Stimulated activated naive CD8-positive, alpha-beta T cell treated with anti-CD3 and anti-CD28 coated beads, Interleukin-15, Interleukin-2, amounts not matched to agents 100 U/mL and 50 U/mL, for 24 hours (primary cell): Measurements from ENCODE around the gene HIBADH.
"Not testable (repeated sequence)": the region's sequence is repeated elsewhere in the genome, so short reads cannot be mapped to it uniquely, and the experiment has no call there.

Experiments
- ATAC-seq: fragments of 150-1000 bp; cut with Tn5 transposase; one replicate; pipeline ENCODE4 v1.10.0; 2021
- DNase-seq: peaks from one replicate; pipeline ENCODE4 v3.0.0; 2021

Gene HIBADH

DNA sequence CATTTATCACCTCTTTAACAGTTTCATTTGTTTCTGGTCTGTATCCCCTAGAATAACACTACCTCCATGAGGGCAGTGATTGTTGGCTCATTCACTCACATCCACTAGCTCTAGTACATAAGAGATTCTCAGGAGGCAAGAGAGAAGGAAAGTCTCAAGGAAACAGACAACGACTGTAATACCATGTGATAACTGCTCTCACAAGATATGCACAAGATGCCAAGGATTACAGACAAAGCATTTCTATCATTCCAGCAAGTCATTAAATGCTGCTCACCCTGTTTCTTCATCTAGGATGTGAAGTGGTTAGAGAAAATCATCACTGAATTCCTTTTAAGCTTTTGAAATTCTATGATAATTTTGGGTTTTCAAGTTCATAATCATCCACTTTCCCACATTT is 115.3 kb downstream of the HIBADH start:
- ATAC-seq (no peak), DNase-seq (no peak)

DNA sequence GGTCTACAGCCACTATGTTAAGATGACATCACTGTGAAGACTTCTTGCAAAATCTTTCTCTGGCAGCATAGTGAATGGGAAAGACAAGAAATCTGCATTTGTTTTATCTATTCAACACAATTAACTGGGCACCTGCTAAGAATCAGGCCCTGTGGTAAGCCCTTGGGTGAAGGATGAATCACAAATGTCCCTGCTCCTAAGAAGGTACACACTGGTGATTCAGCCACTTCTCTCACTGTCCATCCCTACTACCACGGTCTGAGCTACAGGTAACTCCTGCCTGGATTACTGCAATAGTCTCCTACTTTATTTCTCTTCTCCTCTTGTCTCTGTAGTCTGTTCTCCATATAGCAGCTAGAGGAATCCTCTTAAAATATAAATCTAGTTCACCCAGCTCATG is 116.1 kb downstream of the HIBADH start:
- ATAC-seq (no peak), DNase-seq (no peak)

DNA sequence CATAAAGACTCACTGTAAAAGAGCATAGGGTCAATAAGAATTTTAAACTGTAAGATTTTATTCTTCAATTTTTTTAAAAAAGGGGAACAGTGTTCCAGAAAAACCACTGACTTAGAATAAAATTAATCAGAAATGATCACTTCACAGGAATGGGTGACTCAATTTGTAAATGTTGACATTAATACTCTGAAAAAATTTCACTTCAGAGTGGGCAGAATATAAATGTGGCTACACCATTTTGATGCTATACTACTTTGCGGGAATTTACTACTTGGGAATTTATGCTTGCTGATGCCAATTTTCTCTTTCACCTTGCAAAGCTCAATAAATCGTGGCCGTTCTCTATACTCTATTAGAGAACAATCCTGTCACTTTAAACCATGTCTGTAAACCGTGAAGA is 126.9 kb downstream of the HIBADH start:
- no peak for DNase-seq
- no peak for ATAC-seq

DNA sequence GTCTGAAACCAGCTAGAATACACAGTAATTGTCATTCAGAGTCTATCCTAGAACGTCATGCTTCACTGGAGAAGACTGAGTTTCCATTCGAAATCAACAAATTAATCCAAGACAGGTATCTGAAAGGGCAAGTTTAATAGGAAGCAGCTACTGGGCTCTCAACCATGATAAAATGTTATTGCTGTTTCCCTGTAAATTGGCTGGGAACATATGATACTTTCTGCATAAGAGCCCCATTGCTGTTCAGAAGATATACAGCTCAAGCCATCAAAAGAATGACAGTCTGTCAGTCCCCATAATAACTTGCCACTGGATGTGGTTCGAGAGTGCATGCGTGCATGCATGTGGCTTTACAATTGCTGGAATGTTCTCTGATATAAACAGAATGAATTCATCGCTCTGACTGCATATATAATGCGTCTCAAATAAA is 129.0 kb downstream of the HIBADH start:
- no peak for ATAC-seq
- DNase-seq, result no peak

DNA sequence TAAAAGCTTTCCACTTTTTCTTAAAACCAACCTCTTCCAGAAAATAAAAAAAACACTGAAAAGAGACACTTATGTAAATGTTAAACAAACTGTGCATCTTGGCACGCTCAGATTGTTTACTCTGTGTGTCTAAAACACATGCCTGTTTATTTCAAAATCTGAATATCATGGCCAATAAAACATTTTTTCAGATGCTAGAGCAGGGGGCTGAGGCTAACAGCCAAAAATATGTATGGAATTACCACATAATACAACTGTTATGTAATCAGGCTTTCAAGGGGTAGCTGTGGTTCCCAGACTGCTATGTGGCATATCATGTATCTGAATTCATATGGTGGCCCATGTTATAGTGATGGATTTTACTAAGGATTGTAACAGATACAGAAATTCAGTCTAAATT is 130.4 kb downstream of the HIBADH start:
- ATAC-seq (no peak), DNase-seq (no peak)

DNA sequence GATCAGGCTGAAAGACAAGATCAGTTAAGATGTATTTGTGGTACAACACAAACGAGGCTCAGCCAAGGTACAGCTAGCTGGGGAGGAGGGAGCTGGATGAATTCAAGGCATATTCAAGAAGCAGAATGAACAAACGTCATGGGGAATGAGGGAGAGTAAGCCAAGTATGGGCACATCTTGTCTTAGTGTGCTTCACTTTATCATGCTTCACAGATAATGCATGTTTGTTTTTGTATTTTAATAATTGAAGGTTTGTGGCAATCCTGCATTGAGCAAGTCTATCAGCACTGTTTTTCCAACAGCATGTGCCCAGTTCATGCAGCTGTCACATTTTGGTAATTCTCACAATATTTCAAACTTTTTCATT is 135.4 kb downstream of the HIBADH start:
- DNase-seq (no peak), ATAC-seq (no peak)

DNA sequence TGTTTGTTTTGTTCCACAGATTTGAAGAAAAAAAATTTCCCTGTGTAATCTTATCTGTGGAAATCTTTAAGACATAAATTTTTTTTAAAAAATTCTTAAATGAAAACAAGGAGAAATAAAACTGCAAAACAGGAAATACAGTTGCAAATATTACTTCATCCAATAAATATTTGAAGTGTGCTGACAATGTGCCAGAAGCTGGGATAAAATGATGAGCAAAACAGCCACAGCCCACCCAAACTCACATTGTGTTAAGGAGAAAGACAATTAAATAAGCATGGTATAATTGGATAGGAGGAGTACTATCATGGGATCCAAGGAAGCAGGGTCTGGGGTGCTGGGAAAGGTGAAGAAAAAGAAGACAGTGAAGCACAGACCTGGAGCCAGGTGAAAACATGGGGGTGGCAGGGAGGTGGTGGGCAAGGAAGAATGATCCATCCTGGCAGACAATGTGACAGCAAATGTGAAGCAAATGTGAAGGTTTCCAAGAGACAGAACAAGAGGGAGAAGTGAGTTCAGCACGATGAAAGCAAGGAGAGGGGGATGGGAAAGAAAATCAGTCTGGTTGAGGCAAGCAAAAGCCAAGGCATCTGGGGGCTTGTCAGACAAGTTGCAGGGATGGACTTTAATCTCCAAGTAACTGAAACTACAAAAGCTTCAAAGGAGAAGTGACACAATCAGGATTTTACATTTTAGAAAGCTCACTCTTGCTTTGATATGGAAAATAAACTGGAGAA is 135.9 kb downstream of the HIBADH start:
- DNase-seq, result no peak
- no peak for ATAC-seq

DNA sequence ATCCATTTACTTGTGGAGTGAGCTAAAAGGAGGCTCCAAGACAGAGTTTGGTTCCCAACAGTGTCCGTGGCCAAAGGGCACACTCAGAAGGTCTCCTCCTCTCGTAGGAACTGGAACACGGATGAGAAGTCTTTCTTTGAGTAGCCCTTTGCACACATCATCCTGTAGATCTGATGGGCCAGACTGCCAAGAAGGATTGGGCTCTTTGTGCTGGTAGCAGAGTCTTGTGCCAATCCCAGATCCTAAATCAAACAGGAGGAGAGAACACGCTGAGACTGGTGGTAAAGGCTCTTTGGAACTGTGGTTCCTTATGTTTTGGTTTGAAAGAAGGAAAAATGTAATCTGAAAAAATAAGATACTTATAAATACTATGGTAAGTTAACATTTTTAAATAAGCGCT is 136.6 kb downstream of the HIBADH start:
- ATAC-seq (no peak), DNase-seq (no peak)

DNA sequence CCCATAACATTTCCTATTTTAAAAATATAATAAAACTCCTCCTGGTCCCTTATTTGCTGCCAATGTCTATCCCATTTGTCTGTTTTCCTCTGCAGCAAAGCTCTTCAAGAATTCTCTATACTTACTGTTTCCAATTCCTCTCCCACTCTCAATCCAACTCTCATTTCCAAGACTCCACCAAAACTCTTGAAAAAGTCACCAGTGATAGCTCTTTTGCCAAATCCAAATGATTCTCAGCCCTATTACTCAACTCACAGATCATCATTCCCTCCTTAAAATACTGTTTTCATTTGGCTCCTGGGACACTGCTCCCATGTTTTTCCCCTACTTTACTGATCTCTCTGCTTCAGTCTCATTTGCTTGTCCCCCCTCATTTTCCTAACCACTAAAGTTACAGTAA is 139.4 kb downstream of the HIBADH start:
- DNase-seq (no peak), ATAC-seq (no peak)

DNA sequence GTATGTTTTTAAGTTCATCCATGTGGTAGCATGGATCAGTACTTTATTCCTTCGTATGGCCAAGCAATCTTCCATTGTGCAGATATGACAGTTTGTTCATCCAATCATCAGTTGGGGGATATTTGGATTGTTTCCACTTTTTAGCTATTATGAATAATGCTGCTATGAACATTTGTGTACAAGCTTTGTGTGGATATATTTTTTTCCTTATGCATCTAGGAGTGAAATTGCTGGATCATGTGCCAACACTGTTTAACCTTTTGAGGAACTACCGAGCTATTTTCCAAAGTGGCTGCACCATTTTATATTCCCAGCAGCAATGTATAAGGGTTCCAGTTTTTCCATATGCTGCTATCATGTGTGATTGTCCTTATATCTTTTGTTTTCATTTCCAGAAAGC is 140.1 kb downstream of the HIBADH start:
- no peak for ATAC-seq
- DNase-seq, result no peak

DNA sequence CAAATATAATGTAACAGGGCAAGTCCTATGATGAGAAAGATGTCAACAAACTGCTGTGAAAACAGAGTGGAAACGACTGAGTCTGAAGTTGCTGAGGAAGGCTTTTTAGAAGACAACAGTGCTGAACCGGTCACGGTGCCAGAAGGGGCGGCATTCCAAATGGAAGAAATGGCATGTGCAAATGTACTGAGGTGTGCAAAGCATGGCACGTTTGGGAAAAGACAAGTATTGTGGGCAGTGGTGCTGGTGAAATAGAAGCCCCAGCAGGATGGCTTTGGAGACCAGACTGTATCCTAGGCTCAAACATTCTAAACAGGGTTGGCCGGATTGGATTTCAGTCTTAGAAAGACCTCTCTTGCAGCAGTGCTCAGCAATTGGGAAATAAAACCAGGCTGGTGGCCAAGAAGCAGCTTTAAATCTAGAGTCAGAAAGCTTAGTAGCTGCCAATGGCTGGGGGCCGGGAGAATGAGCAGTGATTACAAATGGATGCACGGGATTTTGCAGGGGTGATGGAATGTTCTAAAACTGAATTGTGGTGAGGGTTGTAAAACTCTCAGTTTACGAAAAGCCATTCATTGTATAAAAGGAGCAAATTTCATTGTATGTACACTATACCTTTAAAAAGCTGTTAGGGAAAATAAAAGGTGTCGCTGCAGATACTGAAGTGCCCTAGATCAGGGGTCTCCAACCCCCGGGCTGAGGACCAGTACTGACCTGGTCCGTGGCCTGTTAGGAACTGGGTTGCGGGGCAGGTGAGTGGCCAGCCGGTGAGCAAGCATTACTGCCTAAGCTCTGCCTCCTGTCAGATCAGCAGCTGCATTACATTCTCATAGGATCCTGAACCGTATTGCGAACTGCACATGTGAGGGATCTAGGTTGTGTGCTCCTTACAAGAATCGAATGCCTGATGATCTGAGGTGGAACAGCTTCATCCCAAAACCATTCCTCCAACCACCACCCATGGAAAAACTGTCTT is 141.6 kb downstream of the HIBADH start:
- ATAC-seq, result no peak

DNA sequence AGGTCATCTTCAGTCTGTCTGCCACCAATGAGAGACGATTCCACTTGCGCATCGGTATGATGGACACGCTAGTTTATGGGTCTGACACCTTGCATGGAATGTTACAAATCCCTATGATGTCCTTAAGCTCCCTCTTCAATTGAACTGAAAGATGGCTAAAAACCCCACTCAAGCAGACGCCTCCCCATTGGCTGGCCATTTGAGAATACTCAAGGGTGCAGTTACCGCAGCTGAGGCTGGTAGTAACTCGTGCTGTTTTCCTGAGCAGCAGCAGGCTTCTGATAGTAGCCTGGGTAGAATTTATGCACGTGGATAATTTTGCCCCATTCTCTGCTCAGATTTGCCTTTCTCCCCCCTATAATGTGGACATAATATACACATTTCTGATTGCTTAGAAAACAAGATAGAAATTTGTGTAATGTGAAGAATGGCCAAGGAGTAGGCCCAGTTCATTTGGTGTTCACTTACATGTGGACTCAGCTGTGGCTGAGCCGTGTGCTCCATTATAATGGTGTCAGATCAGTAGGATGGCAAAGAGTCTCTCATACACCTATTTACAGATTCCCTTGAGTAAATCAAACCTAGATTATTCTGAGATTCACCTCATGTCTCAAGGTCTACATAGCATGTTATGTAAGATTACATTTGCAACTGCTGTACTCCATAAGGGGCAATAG is 142.8 kb downstream of the HIBADH start:
- ATAC-seq, result no peak
- DNase-seq, result no peak

More for the DNA sequence above, 141.6 kb downstream of the HIBADH start:
- DNase-seq, result no peak

DNA sequence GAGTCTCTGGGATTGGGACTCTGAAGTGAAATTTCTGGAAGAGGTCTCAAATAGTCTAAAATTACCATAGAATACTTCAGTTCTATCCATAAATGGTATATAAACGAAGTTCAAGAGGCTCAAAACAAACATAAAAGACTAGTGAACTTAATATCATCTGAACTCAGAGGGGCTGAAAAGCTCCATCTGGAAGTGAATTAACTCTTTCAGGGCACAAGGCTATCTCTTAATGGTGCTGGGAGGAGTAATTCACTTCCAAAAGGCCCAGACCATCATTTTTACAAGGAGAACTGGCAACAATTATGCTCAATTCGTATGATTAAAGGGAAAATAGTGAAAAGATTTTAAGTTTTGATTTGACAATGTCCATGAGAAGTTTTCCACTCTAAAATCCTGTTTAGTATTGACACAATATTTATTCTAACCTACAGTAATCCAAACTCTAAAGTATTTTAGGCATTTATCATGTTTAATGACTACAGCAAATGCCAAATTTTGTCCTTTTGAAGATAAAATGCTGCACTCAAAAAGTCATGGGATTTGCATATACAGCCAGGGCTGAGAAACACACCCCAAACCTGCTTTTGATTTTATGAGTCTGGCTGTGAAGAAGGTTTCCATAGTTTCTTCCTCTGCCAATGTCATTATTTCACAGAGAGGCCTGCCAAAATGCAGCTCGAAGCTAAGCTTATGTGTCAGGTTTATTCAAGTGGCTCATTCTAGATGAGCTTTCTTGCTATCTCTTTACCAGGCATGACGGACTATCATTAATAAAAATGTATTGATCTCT is 143.9 kb downstream of the HIBADH start:
- no peak for ATAC-seq
- DNase-seq, result no peak

DNA sequence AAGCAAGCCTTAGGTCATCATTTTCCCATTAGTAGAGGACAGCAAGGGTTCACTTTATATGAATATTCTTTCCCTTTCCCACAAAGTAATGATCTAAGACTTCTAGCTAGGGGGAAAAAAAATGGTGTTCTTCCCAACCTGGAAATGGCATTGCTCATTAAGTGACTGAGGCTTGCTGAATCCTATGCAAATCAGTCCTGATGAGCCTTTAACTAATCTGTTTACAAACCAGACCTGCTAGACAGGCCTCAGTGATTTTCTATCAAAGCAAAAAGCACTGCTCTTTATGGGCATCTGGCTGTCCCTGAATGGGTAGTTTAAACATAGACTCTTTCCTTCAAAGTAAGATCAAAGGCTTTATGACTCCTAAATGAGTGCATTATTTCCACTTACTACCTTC is 146.3 kb downstream of the HIBADH start:
- DNase-seq (no peak), ATAC-seq (no peak)

DNA sequence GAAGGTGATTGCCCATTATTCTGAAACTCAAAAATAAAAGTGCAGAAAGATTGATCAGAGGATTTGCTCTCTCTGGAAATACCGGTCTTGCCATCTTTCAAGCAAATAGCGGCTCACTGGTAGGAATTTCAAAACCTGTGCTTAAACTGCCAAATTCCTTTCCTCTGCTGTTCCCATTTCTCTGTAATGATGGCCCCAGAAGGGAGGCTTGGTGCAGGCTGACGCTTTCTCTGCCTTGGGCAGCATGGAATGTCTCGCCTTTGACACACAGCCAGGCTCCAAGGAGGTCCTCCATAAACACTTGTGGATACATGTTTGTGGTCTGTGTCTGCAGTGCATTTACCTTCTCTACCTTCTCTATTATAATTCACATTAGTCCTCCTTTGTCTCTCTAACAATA is 146.8 kb downstream of the HIBADH start:
- DNase-seq (no peak), ATAC-seq (no peak)

DNA sequence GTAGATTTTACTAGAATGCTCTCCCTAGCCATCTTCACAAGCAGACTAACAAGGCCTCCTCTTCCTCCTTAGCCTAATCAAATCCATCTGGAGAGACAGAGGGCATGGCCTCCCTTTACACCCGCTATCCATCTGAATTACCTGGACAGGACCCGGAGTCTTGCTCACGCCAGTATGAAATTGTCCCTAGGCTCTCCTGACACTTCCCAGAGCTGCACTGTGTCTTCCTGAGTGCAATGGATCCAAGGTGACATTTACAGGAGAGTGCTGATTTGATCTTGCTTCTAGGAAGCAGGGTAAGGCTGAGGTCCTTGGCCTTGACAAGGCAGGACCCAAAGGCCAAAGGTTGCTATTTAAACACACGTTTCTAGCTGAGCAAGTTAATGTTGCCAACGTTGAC is 147.8 kb downstream of the HIBADH start:
- no peak for ATAC-seq

DNA sequence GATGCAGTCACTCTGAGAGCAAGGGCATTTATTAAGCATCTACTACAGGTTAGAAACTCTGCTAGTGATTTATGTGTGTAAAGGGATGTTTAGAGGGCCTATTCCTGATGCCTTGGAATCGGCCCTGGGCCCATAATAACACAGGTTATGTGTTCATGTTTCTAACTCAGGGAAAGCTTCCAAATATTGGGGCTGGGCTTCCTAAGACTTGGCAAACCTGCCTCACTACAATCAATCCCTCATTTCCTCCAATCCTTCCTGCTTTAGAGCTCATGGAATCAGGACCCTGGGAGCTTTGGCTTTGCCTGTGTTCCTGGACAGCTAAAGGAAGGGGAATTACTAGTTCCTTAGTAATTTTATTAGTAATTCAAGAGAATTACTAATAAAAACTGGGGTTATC is 148.8 kb downstream of the HIBADH start:
- ATAC-seq (no peak), DNase-seq (no peak)

More for the DNA sequence above, 147.8 kb downstream of the HIBADH start:
- no peak for DNase-seq

DNA sequence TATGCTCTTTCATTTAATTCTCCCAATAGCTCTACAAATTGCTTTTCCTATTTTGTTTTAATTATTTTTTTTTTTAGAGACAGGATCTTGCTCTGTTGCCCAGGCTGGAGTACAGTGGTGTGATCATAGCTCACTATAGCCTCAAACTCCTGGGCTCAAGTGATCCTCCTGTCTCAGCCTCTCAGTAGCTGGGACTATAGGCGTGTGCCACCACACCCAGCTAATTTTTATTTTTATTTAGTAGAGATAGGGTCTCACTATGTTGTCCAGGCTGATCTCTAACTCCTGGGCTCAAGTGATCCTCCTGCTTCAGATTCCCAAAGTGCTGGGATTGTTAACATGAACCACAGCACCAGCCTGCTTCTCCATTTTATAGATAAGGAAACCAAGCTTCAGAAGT is 151.3 kb downstream of the HIBADH start:
- DNase-seq, ATAC-seq: not testable (repeated sequence)

DNA sequence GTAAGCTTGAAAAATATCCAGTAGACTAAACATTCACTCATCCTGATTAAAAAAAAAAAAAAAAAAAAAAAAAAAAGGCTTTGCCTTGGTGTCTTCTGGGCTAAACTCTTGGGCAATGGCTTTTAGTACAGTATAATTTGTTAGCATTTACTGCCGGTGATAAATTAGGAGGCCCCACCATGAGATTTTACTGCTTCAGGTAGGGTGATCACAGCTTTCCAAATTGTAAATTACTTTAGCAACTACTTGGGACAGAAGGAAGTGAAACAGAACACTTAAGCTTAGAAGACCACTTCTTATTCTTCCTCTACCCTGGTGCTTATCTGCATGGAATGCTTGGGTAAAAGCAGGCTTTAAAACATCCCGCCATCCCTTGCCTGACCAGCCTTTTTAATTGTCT is 152.1 kb downstream of the HIBADH start:
- DNase-seq (no peak), ATAC-seq (no peak)

DNA sequence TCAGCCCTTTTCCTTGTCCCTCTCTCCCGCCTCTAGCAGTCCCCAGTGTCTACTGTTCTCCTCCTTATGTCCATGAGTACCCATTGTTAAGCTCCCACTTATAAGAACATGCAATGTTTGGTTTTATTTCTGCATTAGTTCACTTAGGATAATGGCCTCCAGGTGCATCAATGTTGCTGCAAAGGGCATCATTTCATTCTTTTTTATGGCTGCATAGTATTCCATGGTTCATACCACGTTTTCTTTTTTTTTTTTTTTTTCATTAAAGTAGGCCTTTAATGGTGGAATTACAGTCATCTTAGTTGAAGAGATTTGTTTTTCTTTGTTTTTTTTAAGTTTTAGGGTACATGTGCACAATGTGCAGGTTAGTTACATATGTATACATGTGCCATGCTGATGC is 160.8 kb downstream of the HIBADH start:
- not testable (repeated sequence) for DNase-seq, ATAC-seq

DNA sequence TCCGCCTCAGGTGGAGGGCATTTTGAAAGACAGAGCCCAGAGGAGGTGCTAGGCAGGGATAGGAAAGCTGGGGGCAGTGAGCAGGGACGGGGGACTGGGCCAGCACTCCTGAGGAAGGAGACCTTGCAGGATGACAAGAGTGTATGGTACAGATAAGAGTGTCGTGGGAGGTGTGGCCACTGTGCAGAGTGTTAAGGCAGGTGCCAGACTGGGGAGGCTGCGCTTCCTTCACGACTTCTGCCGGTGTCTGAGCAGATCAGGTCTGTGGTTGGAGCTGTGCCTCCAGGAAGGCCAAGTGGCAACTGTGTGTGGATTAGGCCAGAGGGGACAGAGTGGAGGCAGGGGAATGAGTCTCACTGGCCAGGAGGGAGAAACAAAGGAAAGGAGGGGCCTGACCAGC is 161.7 kb downstream of the HIBADH start:
- DNase-seq, result no peak
- no peak for ATAC-seq

DNA sequence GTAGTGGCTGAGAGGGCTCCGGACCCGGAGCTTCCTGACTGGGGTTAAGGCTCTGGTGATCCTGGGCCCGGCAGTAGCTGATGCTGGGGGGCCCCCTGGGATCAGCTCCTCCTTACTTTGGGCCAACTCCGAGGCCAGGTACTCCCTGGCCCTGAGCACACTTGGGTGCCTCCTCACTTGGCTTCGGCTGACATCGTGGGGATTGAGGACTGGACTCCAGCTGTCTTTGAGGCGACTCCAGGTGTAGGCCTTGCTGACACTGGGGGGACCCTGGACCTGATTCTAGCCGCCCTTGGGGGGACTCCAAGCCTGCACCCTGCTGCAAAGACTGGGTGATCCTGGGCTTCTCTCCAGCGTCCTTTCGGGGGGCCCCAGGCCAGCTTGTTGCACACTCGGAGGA is 170.5 kb downstream of the HIBADH start:
- no peak for DNase-seq
- no peak for ATAC-seq
